ENCODE results near the gene GSX2.

GRCh38 chr4:54103190-54103574 lies 3.2 kb downstream of the GSX2 start:
- TF ChIP-seq ZNF565 (CRISPR knock-in tag; conservative IDR thresholded peaks at IDR 0.05; ENCODE audit: low read depth) (no peak), ISL1 (CRISPR knock-in tag; IDR thresholded peaks at IDR 0.05) (no peak), ARNTL (CRISPR knock-in tag; IDR thresholded peaks at IDR 0.05; ENCODE audit: borderline replicate concordance, low read depth) (no peak), SNAI2 (CRISPR knock-in tag; IDR thresholded peaks at IDR 0.05) (no peak), TCF4 (CRISPR knock-in tag; IDR thresholded peaks at IDR 0.05; ENCODE audit: borderline replicate concordance) (no peak), ZFP3 (CRISPR knock-in tag; IDR thresholded peaks at IDR 0.05) (no peak), OSR1 (CRISPR knock-in tag; IDR thresholded peaks at IDR 0.05) (no peak), TSHZ2 (CRISPR knock-in tag; IDR thresholded peaks at IDR 0.05) (no peak), TOX (CRISPR knock-in tag; IDR thresholded peaks at IDR 0.05; ENCODE audit: borderline replicate concordance) (no peak), ZFP30 (CRISPR knock-in tag; IDR thresholded peaks at IDR 0.05) (no peak)
- TF ChIP-seq, protein P1, sequence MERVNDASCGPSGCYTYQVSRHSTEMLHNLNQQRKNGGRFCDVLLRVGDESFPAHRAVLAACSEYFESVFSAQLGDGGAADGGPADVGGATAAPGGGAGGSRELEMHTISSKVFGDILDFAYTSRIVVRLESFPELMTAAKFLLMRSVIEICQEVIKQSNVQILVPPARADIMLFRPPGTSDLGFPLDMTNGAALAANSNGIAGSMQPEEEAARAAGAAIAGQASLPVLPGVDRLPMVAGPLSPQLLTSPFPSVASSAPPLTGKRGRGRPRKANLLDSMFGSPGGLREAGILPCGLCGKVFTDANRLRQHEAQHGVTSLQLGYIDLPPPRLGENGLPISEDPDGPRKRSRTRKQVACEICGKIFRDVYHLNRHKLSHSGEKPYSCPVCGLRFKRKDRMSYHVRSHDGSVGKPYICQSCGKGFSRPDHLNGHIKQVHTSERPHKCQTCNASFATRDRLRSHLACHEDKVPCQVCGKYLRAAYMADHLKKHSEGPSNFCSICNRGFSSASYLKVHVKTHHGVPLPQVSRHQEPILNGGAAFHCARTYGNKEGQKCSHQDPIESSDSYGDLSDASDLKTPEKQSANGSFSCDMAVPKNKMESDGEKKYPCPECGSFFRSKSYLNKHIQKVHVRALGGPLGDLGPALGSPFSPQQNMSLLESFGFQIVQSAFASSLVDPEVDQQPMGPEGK (CRISPR knock-in tag; IDR thresholded peaks at IDR 0.05; ENCODE audit: borderline replicate concordance) = no peak
- TF ChIP-seq, protein P2, sequence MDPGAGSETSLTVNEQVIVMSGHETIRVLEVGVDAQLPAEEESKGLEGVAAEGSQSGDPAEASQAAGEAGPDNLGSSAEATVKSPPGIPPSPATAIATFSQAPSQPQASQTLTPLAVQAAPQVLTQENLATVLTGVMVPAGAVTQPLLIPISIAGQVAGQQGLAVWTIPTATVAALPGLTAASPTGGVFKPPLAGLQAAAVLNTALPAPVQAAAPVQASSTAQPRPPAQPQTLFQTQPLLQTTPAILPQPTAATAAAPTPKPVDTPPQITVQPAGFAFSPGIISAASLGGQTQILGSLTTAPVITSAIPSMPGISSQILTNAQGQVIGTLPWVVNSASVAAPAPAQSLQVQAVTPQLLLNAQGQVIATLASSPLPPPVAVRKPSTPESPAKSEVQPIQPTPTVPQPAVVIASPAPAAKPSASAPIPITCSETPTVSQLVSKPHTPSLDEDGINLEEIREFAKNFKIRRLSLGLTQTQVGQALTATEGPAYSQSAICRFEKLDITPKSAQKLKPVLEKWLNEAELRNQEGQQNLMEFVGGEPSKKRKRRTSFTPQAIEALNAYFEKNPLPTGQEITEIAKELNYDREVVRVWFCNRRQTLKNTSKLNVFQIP (CRISPR knock-in tag; IDR thresholded peaks at IDR 0.05; ENCODE audit: borderline replicate concordance, low read depth) = no peak
- TF ChIP-seq, protein P3, sequence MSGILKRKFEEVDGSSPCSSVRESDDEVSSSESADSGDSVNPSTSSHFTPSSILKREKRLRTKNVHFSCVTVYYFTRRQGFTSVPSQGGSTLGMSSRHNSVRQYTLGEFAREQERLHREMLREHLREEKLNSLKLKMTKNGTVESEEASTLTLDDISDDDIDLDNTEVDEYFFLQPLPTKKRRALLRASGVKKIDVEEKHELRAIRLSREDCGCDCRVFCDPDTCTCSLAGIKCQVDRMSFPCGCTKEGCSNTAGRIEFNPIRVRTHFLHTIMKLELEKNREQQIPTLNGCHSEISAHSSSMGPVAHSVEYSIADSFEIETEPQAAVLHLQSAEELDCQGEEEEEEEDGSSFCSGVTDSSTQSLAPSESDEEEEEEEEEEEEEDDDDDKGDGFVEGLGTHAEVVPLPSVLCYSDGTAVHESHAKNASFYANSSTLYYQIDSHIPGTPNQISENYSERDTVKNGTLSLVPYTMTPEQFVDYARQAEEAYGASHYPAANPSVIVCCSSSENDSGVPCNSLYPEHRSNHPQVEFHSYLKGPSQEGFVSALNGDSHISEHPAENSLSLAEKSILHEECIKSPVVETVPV (CRISPR knock-in tag; IDR thresholded peaks at IDR 0.05) = no peak

All from SK-N-SH treated with all-trans-retinoic acid at 6 μM for 48 hours (cell line).